Measurements from ENCODE around the gene STAT4.
A peak's percentile ranks its signal among the peaks of the same experiment; 100 is the strongest.

The STAT4 gene

DNA sequence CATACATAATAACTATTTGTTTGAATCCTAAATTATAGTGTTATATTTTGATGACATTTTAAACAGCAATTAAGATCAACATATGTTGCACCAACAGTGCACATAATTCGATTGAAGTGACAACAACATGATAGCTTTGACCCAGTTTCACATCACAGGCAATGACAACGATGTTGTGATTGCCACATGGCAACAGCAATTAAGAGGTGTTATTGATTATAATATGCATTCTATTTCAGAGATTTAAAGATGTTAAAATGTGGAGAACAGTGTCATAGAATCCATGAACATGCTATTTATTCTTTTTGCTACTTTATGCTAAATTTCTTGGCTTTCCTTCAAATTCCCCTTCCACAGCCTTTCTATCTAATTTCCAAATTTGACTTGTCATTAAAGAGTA lies 68.5 kb downstream of the STAT4 start:
- DNase-seq (ENCODE audit: low read depth) = no peak

DNA sequence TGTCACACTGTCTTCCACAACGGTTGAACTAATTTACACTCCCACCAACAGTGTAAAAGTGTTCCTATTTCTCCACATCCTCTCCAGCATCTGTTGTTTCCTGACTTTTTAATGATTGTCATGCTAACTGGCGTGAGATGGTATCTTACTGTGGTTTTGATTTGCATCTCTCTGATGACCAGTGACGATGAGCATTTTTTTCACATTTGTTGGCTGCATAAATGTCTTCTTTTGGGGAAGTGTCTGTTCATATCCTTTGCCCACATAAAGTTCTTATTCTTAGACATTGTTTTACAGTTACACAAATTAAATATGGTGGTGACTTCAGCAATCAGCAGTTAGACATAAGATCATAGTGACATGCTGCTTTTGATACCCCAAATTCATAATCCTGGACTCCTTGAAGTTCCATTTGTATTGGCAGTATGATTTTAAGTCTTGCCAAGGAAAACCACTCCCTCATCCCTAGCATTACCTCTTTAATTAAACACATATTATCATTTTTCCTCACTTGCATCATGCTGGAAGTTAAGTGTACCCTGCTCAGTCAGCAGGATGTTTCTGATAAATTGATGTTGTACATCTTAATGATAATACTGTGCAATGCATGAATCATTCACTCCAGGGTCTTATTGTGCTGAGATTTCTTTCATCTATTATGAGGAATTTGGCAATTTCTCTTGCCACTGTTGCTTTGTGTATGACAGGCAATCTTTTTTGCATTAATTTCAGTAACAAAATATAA lies 69.2 kb downstream of the STAT4 start:
- DNase-seq (ENCODE audit: low read depth) = no peak

DNA sequence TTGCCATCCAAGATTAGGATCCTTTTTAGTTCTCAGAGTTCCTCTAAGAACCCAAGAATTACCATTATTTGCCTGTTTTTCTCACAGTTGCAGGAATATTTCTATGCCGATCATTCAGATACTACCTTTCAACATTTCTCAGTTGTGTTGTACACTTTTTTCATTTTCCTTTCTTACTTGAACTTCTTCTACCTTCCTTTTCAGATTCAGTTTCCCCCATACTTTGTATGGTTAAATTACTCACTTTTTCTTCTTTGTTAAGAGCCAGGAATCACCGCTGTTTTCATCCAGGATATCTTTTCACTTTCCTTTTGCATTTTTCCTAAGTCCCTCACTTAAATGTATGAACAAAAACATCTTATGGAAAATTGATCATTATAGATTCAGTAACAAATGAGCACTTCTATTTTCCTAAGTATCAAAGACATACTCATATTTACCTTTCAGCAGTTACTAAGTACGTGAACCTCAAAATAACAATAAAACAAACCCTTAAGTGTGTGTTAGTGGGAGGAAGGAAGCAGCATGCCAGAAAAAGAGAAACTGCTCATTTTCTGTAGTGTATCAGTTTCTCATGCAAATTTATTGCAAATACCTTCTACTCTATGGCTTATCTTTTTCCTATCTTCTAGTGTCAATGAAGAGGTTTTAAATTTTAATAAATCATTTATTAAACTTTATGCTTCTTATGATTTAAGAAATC lies 72.5 kb downstream of the STAT4 start:
- no peak for DNase-seq (ENCODE audit: low read depth)

DNA sequence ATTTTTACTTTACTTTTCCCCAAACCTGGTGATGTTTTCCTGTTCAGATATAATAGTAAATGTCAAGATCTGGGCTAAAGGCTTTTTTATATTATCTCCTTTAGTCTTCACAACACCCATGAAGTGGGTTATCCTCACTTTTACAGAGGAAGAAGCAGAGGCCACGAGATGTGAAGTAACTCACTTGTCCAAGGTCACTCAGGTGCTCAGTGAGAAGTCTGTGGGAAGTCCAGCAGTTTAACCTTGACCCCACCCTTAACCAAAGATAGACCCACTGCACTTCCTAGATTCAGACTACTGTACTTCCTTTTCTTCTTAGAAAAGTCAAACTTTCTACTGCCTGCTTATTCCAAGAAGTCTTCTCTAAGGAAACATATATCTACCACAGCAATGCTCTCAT lies 80.5 kb downstream of the STAT4 start:
- no peak for DNase-seq (ENCODE audit: low read depth)

DNA sequence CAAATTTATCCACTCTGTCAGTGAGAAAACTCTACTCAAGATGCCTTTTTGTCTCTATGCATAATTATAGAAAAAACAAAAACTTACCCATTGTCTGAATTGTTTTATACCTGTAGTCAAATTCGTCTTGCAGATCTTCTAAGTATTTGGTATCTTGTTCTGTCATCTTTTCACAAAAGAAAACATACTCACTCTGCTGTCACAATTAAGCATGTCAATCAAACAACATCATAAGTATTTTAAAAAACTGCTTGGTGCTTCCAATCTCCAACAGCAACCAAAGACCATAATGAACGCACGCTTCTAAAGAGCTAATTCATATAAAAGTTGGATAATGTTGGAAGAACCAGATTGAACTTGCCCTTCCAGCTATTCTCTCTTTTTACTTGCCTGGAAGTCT lies 81.2 kb downstream of the STAT4 start:
- DNase-seq (ENCODE audit: low read depth) = no peak

DNA sequence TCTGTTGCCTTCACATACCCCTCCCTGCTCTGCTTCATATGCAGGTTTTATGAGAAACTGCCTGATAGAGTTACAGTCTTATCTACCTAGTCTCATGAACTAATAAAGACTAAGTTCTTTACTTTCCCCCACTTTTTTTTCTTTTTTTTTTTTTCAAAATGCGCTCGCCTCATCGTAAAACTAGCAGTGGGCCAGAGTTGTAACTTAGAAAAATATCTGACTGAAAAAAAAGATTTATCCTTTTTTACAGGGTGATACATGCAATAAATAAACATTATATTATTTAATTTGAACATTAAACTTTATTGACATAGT lies 83.9 kb downstream of the STAT4 start:
- DNase-seq (ENCODE audit: low read depth) = no peak

DNA sequence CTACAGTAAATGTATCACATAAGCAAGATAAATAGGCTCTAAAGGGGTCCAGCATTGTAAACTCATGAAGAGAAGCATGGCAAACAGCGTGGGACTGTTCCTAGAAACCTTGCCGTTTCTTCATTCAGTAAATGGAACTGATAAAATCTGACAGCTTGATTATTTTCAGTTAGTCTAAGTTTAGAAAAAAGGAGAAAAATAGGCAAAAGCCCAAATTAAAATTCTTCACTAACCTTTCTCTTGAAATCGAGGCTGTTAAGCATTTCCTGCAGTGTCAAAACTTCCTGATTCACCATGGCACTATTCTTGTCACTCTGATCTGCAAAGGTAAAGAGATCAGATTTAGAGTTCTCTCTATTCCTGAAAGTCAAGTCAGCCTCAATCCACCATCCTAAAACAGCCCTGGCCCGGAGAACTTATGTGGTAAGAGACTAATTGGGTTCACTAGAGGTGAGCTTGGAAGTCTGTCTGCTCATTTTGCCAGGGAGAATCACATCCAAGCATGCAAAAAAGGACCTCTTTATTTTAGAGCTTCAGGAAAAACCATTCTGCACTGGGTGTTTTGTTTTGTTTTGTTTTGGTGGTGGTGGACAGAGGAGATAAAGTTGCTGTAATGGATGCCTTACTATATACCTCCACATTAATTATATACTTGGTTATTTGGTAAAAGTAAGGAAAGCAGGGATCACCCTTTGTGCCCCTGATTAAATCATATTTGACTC lies 84.4 kb downstream of the STAT4 start:
- no peak for DNase-seq (ENCODE audit: low read depth)

DNA sequence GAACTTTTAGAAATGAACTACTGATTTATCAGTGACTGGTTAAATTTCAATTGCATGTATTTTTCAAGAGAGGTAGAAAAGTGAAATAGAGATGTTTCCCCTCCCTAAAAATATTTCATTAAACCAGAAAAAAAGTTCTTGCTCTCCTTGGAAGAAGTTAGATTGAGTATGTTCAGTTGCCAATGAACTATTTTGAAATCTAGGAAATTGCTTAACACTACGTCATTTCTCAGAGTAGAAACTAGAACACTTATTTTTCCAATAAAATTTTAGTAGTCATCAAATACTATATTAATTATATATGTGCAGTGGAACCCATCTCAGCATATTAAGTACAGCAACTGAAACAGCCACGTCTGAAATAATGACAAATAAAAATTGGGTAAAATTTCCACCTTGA lies 85.0 kb downstream of the STAT4 start:
- no peak for DNase-seq (ENCODE audit: low read depth)

DNA sequence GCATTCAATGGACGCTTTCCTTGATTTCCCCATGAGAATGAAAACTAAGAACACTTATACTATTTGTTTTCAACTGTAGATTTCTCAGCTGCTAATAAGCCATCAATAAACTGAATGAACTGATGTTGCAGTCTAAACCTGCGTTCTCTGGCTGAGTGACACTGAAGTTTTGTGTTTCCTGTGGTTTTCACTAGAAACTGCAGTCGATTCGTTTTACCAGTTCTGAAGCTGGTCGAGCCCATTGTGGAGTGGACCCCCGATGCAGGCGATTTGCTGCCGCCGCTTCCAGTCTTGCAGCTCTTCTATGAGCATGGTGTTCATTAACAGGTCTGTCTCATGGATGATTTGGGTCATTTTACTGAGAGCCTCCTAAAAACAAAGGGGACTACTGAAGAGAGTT lies 86.2 kb downstream of the STAT4 start:
- peak; percentile 11 for DNase-seq (ENCODE audit: low read depth)

DNA sequence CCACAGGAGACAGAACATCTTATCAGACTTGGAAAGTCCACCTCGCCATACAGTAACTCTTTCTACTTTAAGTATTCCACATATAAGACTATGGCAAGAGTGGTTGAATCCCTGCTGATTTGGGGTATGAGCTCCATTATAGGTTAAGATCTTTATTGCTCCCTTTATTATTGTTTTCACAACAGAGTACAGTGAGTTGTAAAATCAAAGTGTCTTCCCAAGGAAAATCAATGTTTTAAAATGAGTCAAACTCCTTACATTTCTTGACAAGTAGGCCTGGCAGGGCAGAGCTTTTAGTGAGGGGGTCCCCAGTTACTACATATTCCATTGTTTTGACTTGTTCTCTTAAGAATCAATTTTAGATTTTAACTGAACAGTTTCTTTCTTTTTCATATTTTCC lies 87.2 kb downstream of the STAT4 start:
- DNase-seq (ENCODE audit: low read depth) = no peak

DNA sequence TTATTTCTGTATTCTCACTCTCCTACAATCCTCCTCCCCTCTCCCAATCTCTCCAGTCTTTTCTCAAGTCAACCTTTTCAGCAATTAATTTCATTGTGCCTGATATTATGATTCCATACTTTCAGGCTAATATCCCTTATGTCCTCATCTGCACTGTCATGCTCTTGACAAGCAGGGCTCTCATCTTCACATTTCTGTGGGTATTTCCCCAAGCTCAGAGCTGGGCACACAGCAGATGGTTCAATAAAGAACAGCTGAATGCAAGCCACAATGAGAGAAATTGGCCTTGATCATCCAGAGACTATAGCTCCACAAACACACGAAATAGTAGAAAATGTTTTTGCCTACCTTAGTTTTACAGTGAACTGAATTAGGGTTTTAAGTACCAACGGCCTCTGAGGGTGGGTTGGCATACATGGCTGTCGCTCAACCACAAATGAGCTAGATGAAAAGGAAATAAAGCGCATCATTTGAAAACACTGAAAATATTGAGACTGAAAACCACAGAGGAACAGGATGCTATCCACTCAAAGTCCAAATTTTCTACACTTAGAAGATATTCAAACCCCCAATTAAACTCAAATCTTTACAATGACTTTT lies 89.3 kb downstream of the STAT4 start:
- no peak for DNase-seq (ENCODE audit: low read depth)

DNA sequence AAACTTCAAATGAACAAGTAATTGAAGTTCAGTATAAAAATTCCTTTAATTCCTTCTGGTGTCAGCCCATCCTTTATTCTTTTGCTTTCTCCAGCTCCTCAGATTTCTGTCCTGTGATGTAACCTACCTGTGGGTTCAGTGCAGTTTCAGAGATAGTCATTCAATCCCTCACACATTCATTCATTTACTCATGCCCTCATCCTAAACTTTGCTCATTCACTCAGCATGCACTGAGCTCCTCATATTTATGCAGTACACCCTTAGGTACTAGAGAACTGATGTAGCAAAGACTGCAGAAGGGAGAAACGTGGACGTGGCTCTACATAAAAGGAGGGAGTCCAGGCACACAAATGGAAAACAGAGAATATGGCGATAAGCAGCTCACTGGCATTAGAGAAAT lies 91.5 kb downstream of the STAT4 start:
- DNase-seq (ENCODE audit: low read depth) = no peak

DNA sequence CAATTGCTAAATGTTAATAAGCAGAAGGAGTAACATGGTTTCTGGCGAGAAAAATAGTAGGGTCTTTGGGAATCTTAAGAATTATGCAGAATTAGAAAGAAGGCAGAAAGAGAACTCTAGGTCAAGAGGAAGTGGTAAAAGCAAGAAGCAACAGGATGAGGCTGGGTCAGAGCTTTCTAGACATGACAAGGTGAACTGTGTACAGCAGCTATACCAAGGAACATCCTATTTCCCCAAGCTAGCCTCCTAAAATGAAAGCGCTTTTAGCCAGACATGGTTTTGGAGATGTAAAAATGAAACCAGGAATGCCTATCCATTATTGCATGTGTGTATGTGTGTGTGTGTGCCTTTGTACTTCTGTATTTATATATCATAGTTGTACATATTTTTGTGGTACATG lies 94.6 kb downstream of the STAT4 start:
- no peak for DNase-seq (ENCODE audit: low read depth)

DNA sequence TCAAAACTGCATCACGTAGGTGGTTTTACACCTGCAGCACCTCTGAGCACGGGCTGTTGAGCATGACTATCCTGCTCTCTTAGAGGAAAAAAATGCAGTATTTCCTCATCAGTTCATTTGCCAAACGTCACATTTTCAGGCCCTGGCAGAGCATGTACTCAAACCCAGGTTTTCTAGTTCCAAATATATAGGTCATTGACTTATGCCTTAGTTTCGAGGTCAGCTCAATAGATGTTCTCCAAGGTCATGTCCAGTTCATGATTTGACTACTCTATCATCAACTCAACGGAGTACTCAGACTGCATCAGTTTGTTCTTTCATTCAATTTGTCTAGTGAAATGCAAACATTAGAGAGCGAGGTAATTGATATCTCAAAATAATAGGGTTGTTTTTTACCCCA lies 97.5 kb downstream of the STAT4 start:
- no peak for DNase-seq (ENCODE audit: low read depth)

DNA sequence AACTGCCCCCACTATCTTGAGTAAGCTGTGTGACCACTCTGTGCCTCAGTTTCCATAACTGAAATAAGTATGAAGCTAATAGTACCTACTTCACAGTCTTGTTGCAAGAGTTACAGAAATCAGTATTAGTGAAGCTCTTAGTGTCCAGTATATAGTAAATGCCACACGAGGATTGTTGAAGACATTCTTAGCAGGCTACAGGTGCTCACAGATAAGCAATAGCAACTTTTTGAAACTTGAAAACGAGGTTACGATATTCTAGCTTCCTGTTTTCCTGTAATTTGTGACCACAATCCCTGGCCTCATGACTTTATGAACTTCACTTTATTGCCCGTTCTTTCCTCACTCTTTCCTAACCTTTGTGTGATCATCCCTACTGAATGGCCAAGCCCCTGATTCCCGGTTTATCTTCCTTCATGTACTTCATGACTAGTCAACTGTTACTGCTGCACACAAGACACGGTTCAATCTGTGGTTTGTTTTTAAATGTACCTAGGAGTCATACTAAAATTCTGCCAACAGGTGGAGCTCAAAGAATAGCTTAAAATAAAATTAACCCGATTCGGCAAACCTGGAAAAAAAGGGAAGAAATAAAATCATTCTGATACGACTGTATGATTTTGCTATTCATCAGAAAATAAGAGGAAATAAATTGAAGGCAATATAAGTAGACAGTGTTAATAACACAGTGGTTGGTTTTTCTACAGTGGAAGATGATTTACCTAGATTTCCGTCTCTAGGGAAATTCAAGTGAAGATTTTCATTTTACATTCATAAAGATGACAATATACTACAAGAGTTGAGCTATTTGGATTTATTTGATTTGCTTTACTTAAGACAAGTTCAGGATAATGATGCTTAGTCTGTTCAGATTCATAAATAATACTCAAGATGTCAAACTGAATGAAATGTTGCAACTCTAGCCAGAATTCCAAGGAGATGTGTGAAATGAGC lies 98.7 kb downstream of the STAT4 start:
- no peak for DNase-seq (ENCODE audit: low read depth)

DNA sequence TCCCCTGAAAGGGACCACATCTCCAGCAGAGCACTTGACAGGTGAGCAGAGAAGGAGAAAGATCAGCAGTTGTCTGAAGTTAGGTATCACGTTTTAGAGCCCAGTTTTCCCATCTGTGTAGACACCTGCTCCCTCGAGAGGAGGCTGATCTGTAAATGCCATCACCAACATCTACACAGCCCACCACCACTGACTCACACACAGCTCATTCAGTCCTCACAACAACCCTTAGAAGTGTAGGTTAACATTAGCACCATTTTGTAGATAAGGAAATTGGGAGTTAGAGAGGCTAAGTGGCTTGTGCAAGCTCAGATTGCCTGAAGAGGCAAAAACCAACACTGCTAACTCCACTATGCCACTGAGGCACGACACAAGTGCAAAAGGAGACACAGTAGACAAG lies 99.6 kb downstream of the STAT4 start:
- DNase-seq (ENCODE audit: low read depth) = no peak

DNA sequence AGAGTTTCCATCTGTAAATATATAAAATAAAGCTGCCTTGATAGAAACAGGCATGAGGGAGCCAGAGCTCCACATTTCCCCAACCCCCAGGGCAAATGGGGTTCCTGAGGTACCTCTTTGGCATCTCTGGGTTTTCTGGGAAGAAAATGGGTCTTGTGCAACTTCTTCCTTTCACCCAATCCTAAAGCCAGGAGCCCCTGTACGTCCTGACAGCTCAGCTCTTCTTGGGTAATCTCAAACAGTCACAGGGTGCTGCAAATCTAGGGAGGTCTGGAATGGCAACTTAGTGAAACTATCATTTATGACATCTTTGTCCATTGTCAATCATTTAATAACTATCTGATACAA lies 100.2 kb downstream of the STAT4 start:
- DNase-seq (ENCODE audit: low read depth) = no peak

DNA sequence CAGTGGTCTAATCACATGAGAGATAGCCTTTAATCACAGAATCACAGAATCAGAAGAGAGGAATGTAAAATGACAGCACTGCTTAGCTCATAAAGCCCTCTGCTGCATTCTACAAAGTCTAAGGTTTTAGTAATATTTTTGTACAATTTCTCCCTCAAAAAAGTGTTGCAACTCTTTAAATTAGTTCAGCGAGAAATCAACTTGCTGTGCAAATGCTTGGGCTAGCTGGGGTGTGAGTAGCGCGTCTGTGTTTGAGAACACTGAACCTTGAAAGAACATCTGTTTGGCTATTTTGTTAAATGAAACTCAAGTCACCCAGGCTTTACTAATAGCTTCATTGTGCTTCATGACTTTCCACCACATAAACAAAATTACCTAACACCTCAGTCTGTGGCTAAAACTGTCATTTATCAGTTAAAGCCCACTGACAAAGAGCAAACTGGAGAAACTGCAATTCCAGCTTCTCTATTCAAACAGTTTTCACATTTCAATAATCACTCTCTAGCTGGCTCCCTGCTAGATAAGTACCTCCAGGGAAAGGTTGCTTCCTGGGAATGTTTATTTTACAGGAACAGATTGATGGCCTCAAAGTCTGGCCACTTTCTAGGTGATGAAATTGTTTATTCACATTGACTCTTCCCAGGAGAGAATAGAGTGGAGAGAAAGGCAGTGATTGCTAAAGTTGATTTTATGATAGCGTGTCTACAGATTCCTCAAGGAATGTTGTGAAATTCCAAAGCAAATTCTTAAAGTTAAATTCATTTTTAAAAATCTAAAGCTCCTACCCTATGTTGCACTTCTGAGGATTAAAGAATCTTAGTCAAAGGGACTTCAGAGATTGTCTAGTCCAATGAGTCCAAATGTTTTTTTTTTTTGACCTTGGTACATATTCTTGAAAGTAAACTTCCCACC lies 100.8 kb downstream of the STAT4 start:
- DNase-seq (ENCODE audit: low read depth) = no peak

DNA sequence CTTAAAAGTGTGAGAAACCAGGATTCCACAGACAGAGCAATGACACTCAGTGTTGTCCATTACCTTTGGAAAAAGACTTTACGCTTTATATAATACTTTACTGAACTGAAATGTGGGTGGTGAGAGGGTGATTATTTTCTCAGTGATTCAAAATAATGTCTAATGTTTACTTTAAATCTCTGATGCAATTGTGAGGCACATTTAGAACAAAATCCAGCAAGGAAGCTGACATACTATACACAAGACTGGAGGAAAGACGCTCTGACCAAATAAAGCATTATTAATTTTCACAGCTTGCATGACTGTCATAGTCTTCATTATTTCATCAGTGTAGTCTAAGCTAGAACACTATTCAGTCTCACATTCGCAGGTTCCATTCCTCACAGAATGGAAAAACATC lies 102.7 kb downstream of the STAT4 start:
- no peak for DNase-seq (ENCODE audit: low read depth)

DNA sequence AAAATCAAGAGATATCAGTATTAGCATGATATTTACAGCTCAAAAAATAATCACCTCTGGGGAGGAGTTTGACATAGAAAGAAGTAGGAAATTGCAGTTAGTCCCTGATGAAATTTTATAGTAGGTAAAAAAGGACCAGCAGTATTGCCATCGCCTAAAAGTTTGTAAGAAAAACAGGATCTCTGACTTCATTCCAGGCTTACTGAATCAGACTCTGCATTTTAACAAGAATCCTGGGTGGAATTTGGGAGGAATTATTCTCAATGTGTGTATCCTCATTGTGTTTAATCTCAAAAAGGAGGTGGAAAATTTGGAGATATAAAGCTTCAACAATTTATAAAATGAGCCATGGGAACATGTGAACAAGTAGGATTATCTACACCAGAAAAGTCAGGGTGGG lies 105.7 kb downstream of the STAT4 start:
- no peak for DNase-seq (ENCODE audit: low read depth)

DNA sequence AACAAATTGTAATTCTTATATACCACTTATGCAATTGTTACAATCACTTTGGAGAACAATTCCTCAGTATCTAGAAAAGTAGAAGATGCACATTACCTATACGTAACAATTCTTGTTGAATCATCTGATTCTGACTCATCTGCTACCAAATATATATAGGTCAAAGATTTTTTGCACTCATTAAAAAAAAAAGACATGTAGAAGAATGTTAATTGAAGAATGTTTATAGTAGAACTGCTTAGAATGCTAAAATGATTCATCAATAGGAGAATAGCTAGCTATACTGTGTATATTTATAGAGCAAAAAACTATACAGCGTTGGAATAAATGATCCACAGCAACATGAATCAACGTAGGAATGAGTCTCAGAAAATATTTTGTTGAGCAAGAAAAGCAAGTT lies 107.4 kb downstream of the STAT4 start:
- DNase-seq (ENCODE audit: low read depth) = no peak
